Measurements from ENCODE around the gene FILIP1L. TPM values are rescaled to one million over a fixed set of nuclear protein-coding genes. Genes with fewer than 3 reads are reported as not detected.

FILIP1L gene
- polyA plus RNA-seq, 1 of the 3 experiments (the other 2 are of a cell fraction) = 26.8 TPM

- TF ChIP-seq SMC3 (IDR thresholded peaks at IDR 0.05; ENCODE audit: low read depth, low read length) = no peak
- TF ChIP-seq TCF12 (IDR thresholded peaks at IDR 0.05) = no peak
- TF ChIP-seq USF2 (IDR thresholded peaks at IDR 0.05; ENCODE audit: borderline replicate concordance, low read depth, low read length) = no peak
- no peak for TF ChIP-seq MEF2A (IDR thresholded peaks at IDR 0.05; ENCODE audit: borderline replicate concordance, low read depth)
- no peak for TF ChIP-seq ZBTB33 (IDR thresholded peaks at IDR 0.05; ENCODE audit: borderline replicate concordance, low read depth)
- H3K4me1 ChIP-seq (ENCODE audit: control insufficient read depth in 1 of 2, insufficient read depth in 2 of 2, low read depth in 1 of 2, low read length in 1 of 2) = peaks cover 0 to 14% of the 10 kb centered on the region in 2 experiments; a peak in 1 of 4 replicates
- no peak overlapping the region; the same call in 1 of the 2 replicates for H3K9ac ChIP-seq
- H3K4me3 ChIP-seq (ENCODE audit: low read depth in 2 of 2, low read length in 1 of 2) = no peak overlapping the region
- CTCF ChIA-PET = no interaction called here
- H2AFZ ChIP-seq (ENCODE audit: low read depth) = no peak overlapping the region
- H3K36me3 ChIP-seq (replicated peaks in 1 of 2; ENCODE audit: control insufficient read depth in 1 of 2, insufficient read depth in 2 of 2, low read length in 1 of 2) = no peaks in the 10 kb centered on the region
- no peaks in the 10 kb centered on the region for H4K20me1 ChIP-seq (ENCODE audit: insufficient read depth)
- POLR2A ChIA-PET = no interaction called here
- no peaks in the 10 kb centered on the region for H3K27me3 ChIP-seq (ENCODE audit: insufficient read depth)
- no peak for DNase-seq
- peak overlapping the region in 1 of 2 experiments; percentile 69; a peak in 2 of 4 replicates for H3K27ac ChIP-seq (ENCODE audit: low read depth in 2 of 2, low read length in 1 of 2)
- H3K79me2 ChIP-seq (ENCODE audit: insufficient read depth) = no peaks in the 10 kb centered on the region
- H3F3A ChIP-seq (replicated peaks; ENCODE audit: insufficient read depth) = peaks cover 15% of the 10 kb centered on the region
- peak overlapping the region; percentile 4; the same call in 1 of the 2 replicates for H3K4me2 ChIP-seq
- no peaks in the 10 kb centered on the region for H3K9me3 ChIP-seq
- H3K9me2 ChIP-seq = no peaks in the 10 kb centered on the region
Observed at GRCh38 chr3:99951701-99952100, 162.6 kb downstream of the FILIP1L start.

GRCh38 chr3:99950921-99951320 lies 163.4 kb downstream of the FILIP1L start:
- no peak for DNase-seq
- Histone ChIP-seq H3K4me2 (no peak overlapping the region), H3K4me3 (ENCODE audit: low read depth in 2 of 2, low read length in 1 of 2) (no peak overlapping the region), H3K27me3 (ENCODE audit: insufficient read depth) (no peaks in the 10 kb centered on the region), H3K9me3 (no peaks in the 10 kb centered on the region), H3K79me2 (ENCODE audit: insufficient read depth) (no peaks in the 10 kb centered on the region), H3K36me3 (replicated peaks in 1 of 2; ENCODE audit: control insufficient read depth in 1 of 2, insufficient read depth in 2 of 2, low read length in 1 of 2) (no peaks in the 10 kb centered on the region), H2AFZ (ENCODE audit: low read depth) (no peak overlapping the region), H3K27ac (ENCODE audit: low read depth in 2 of 2, low read length in 1 of 2) (no peak overlapping the region), H3K4me1 (ENCODE audit: control insufficient read depth in 1 of 2, insufficient read depth in 2 of 2, low read depth in 1 of 2, low read length in 1 of 2) (peaks cover 0 to 14% of the 10 kb centered on the region in 2 experiments; a peak in 1 of 4 replicates), H3K9me2 (no peaks in the 10 kb centered on the region), H3K9ac (no peak overlapping the region), H4K20me1 (ENCODE audit: insufficient read depth) (no peaks in the 10 kb centered on the region), H3F3A (replicated peaks; ENCODE audit: insufficient read depth) (peaks cover 15% of the 10 kb centered on the region)
- POLR2A ChIA-PET = no interaction called here
- TF ChIP-seq RCOR1 (IDR thresholded peaks at IDR 0.05; ENCODE audit: low read length) = no peak
- TF ChIP-seq IRF3 (IDR thresholded peaks at IDR 0.05; ENCODE audit: low read depth, low read length) = no peak
- TF ChIP-seq GABPA (IDR thresholded peaks at IDR 0.05; ENCODE audit: low read depth) = no peak
- no peak for TF ChIP-seq FOXM1 (IDR thresholded peaks at IDR 0.05; ENCODE audit: low read depth)
- TF ChIP-seq USF2 (IDR thresholded peaks at IDR 0.05; ENCODE audit: borderline replicate concordance, low read depth, low read length) = no peak
- no peak for TF ChIP-seq RXRA (IDR thresholded peaks at IDR 0.05; ENCODE audit: borderline replicate concordance, low read depth)
- TF ChIP-seq FOXJ3 (CRISPR knock-in tag; IDR thresholded peaks at IDR 0.05) = no peak
- no peak for TF ChIP-seq NFIC (IDR thresholded peaks at IDR 0.05; ENCODE audit: borderline replicate concordance)
- no peak for TF ChIP-seq PBX3 (IDR thresholded peaks at IDR 0.05)
- TF ChIP-seq EP300 (IDR thresholded peaks at IDR 0.05; ENCODE audit: borderline replicate concordance in 1 of 2, low read depth in 1 of 2, low read length in 1 of 2) = no peak
- CTCF ChIA-PET = no interaction called here
- 78% methylated on average over 1 of the region's 1 CpG for WGBS (ENCODE audit: low lambda C conversion rate)

Measured in SK-N-SH (cell line).